PC-9 (cell line): ENCODE results near the gene CTDP1. TPM values are rescaled to one million over a fixed set of nuclear protein-coding genes. Genes with fewer than 3 reads are reported as not detected.

ENCODE experiments used
- BruUV-seq: library from RNA; stranded (reverse); fragments of 400-500 nt; replicated peaks from 2 replicates; lab custom pipeline; 2021; lab: Mats Ljungman, UMichigan
- CTCF ChIA-PET: fragments of 300-600 bp; sonication (Branson Sonifier 250); formaldehyde crosslinking; loops from one replicate; lab custom pipeline; 2022; ENCODE audit warnings: antibody characterized with exemption; lab: Charles Lee
- POLR2A ChIA-PET: fragments of 300-600 bp; sonication (Branson Sonifier 250); formaldehyde crosslinking; loops from one replicate; lab custom pipeline; 2022; ENCODE audit warnings: antibody characterized with exemption; ENCODE audit not compliant: unreplicated experiment; lab: Charles Lee
- DNase-seq, 2 experiments: peaks; one replicate each; pipeline versions ENCODE4 v3.0.0 to v3.0.0-alpha.2; 2015 to 2022; ENCODE audit warnings: mixed read lengths in 1 of 2
- H2AFZ ChIP-seq: fragments of 200-600 bp; sonication (generic); 2 replicates; pipeline ENCODE4 v1.8.1; 2017; ENCODE audit warnings: antibody characterized with exemption
- H3F3A ChIP-seq: fragments of 200-600 bp; sonication (generic); 2 replicates; pipeline ENCODE4 v1.8.1; 2017; ENCODE audit warnings: antibody characterized with exemption, mild to moderate bottlenecking, low read depth; ENCODE audit not compliant: insufficient read depth
- H3K27ac ChIP-seq: fragments of 200-600 bp; sonication (generic); 2 replicates; pipeline ENCODE4 v1.6.1; 2016; ENCODE audit warnings: mixed run types
- H3K27me3 ChIP-seq: fragments of 200-600 bp; sonication (generic); 2 replicates; pipeline ENCODE4 v1.6.1; 2016; ENCODE audit warnings: low read depth, mixed run types; ENCODE audit not compliant: insufficient read depth
- H3K36me3 ChIP-seq: fragments of 200-600 bp; sonication (generic); 2 replicates; pipeline ENCODE4 v1.6.1; 2016; ENCODE audit warnings: low read depth, mixed run types
- H3K4me1 ChIP-seq: fragments of 200-600 bp; sonication (generic); replicated peaks from 2 replicates; pipeline ENCODE4 v1.6.1; 2016; ENCODE audit warnings: mixed run types; ENCODE audit not compliant: insufficient read depth
- H3K4me2 ChIP-seq: fragments of 200-600 bp; sonication (generic); 2 replicates; pipeline ENCODE4 v1.6.1; 2017; ENCODE audit warnings: mixed run types
- H3K4me3 ChIP-seq: fragments of 200-600 bp; sonication (generic); 2 replicates; pipeline ENCODE4 v1.6.1; 2016; ENCODE audit warnings: mixed run types
- H3K79me2 ChIP-seq: fragments of 200-600 bp; sonication (generic); 2 replicates; pipeline ENCODE4 v1.6.1; 2017; ENCODE audit warnings: low read depth, mixed run types
- H3K9me2 ChIP-seq: fragments of 200-600 bp; sonication (generic); 2 replicates; pipeline ENCODE4 v1.8.1; 2017; ENCODE audit warnings: mild to moderate bottlenecking; ENCODE audit not compliant: insufficient read depth
- H3K9me3 ChIP-seq: fragments of 200-600 bp; sonication (generic); 2 replicates; pipeline ENCODE4 v1.8.1; 2016; ENCODE audit warnings: low read depth; ENCODE audit not compliant: insufficient read depth
- H4K20me1 ChIP-seq: fragments of 200-600 bp; sonication (generic); 2 replicates; pipeline ENCODE4 v1.8.1; 2017; ENCODE audit not compliant: insufficient read depth
- EZH2 ChIP-seq: fragments of 200-600 bp; sonication (generic); IDR thresholded peaks from 2 replicates; pipeline ENCODE4 v1.8.0; 2017; ENCODE audit warnings: antibody characterized with exemption, low read depth
- intact Hi-C: fragments of 100-400 bp; cut with micrococcal nuclease; formaldehyde crosslinking; loops from one replicate; pipeline ENCODE4 v1.10.0; 2022; ENCODE audit not compliant: unreplicated experiment
- total RNA-seq: library from RNA; stranded (reverse); gene quantifications from 2 replicates; pipeline ENCODE4 v1.2.3, GENCODE V29; 2021
- TF ChIP-seq, protein P1 (sequence below): fragments of 200-600 bp; sonication (generic); conservative IDR thresholded peaks from 2 replicates; pipeline ENCODE4 v1.6.1; 2017; ENCODE audit warnings: mixed run types, antibody characterized with exemption, mild to moderate bottlenecking, moderate library complexity

Gene CTDP1
- total RNA-seq, 1 experiment from 2014 or later: 16.0 TPM

DNA sequence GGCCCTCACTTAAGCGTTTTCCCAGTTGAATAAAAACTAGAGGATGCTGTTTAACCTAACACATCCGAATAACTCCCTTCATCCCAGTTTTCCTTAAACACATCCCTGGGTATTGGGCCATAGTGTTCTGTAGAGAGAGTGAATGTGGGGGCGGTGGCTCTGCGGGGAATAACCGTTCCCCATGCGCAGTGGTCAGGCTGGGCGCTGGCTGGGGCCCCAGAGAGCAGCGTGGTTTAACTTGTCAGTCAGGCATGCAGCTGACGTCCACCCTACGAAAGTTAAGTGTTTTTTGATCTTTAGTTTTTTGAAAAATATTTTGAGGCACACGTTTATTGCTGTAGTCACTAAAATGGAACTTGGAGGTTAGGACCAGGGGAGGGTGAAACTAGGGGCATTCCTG lies 33.7 kb downstream of the CTDP1 start:
- Histone ChIP-seq H3K27me3 (no peaks in the 10 kb centered on the region), H3K4me2 (no peak overlapping the region), H3K4me1 (no peaks in the 10 kb centered on the region), H3K9me3 (no peaks in the 10 kb centered on the region), H3K79me2 (no peaks in the 10 kb centered on the region), H3K36me3 (peaks cover 10% of the 10 kb centered on the region; the same call in 1 of the 2 replicates), H3K9me2 (no peaks in the 10 kb centered on the region), H3K27ac (no peak overlapping the region), H3F3A (no peaks in the 10 kb centered on the region), H4K20me1 (peaks cover under 1% of the 10 kb centered on the region; the same call in 1 of the 2 replicates), H2AFZ (no peak overlapping the region), H3K4me3 (no peak overlapping the region)
- ChIA-PET CTCF (no interaction called here), POLR2A (no interaction called here)
- intact Hi-C loops: no loop called here
- BruUV-seq: no TSS peak
- TF ChIP-seq EZH2: no peak
- TF ChIP-seq, protein P1, sequence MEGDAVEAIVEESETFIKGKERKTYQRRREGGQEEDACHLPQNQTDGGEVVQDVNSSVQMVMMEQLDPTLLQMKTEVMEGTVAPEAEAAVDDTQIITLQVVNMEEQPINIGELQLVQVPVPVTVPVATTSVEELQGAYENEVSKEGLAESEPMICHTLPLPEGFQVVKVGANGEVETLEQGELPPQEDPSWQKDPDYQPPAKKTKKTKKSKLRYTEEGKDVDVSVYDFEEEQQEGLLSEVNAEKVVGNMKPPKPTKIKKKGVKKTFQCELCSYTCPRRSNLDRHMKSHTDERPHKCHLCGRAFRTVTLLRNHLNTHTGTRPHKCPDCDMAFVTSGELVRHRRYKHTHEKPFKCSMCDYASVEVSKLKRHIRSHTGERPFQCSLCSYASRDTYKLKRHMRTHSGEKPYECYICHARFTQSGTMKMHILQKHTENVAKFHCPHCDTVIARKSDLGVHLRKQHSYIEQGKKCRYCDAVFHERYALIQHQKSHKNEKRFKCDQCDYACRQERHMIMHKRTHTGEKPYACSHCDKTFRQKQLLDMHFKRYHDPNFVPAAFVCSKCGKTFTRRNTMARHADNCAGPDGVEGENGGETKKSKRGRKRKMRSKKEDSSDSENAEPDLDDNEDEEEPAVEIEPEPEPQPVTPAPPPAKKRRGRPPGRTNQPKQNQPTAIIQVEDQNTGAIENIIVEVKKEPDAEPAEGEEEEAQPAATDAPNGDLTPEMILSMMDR: no peak
- no peak for DNase-seq

DNA sequence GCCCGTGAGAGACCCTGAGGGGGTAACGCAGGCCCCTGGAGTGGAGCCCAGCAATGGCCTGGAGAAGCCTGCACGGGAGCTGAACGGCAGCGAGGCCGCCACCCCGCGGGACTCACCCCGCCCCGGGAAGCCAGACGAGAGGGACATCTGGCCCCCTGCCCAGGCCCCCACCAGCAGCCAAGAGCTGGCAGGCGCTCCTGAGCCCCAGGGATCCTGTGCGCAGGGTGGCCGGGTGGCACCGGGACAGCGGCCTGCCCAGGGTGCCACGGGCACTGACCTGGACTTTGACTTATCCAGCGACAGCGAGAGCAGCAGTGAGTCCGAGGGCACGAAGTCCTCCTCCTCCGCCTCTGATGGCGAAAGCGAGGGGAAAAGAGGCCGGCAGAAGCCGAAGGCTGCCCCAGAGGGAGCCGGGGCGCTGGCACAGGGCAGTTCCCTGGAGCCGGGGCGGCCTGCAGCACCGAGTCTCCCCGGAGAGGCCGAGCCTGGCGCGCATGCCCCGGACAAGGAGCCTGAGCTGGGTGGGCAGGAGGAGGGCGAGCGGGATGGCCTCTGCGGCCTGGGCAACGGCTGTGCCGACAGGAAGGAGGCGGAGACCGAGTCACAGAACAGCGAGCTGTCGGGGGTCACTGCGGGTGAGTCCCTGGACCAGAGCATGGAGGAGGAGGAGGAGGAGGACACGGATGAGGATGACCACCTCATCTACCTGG lies 35.1 kb downstream of the CTDP1 start:
- H3K4me1 ChIP-seq: no peaks in the 10 kb centered on the region
- H3K79me2 ChIP-seq: no peaks in the 10 kb centered on the region
- no peak for DNase-seq
- no peak for TF ChIP-seq EZH2
- TF ChIP-seq, protein P1: no peak
- H4K20me1 ChIP-seq: no peaks in the 10 kb centered on the region; the same call in 1 of the 2 replicates
- H3K9me2 ChIP-seq: no peaks in the 10 kb centered on the region
- H3K27me3 ChIP-seq: no peaks in the 10 kb centered on the region
- H3F3A ChIP-seq: no peaks in the 10 kb centered on the region
- no peak overlapping the region for H3K4me3 ChIP-seq
- no peak overlapping the region for H2AFZ ChIP-seq
- intact Hi-C loops: no loop called here
- H3K9me3 ChIP-seq: no peaks in the 10 kb centered on the region; the same call in 1 of the 2 replicates
- peaks cover 10% of the 10 kb centered on the region; the same call in 1 of the 2 replicates for H3K36me3 ChIP-seq
- POLR2A ChIA-PET: no interaction called here
- H3K27ac ChIP-seq: no peak overlapping the region
- CTCF ChIA-PET: no interaction called here
- BruUV-seq: no TSS peak
- no peak overlapping the region for H3K4me2 ChIP-seq

DNA sequence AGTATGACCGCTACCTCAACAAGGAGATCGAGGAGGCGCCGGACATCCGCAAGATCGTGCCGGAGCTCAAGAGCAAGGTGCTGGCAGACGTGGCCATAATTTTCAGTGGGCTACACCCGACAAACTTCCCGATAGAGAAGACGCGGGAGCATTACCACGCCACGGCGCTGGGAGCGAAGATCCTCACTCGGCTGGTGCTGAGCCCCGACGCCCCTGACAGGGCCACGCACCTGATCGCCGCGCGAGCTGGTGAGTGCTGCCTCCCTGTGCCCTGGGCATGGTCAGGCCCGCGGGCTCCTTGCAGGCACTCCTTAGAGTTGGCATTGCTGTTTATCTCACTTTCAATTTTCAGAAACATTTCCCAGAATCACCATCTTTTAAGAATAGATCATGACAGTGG lies 35.7 kb downstream of the CTDP1 start:
- Histone ChIP-seq H3K4me3 (no peak overlapping the region), H3K27me3 (no peaks in the 10 kb centered on the region), H3K79me2 (no peaks in the 10 kb centered on the region), H3K4me2 (no peak overlapping the region), H3F3A (no peaks in the 10 kb centered on the region), H3K27ac (no peak overlapping the region), H3K4me1 (no peaks in the 10 kb centered on the region), H3K9me3 (no peaks in the 10 kb centered on the region; the same call in 1 of the 2 replicates), H2AFZ (no peak overlapping the region), H3K9me2 (no peaks in the 10 kb centered on the region), H3K36me3 (peaks cover 10% of the 10 kb centered on the region; the same call in 1 of the 2 replicates), H4K20me1 (no peaks in the 10 kb centered on the region; the same call in 1 of the 2 replicates)
- POLR2A ChIA-PET: no interaction called here
- no peak for TF ChIP-seq EZH2
- TF ChIP-seq, protein P1: no peak
- no peak for DNase-seq
- intact Hi-C loops: no loop called here
- CTCF ChIA-PET: no interaction called here
- no TSS peak for BruUV-seq
